Activated CD4-positive, alpha-beta T cell treated with anti-CD3 and anti-CD28 coated beads for 36 hours (primary cell): Measurements from ENCODE around the gene PRPS1. TPM values are rescaled to one million over a fixed set of nuclear protein-coding genes. Genes with fewer than 3 reads are reported as not detected.

ENCODE experiments used
- ATAC-seq: fragments of 200-7000 bp; cut with Tn5 transposase; one replicate; pipeline ENCODE4 v1.10.0; 2021; ENCODE audit warnings: mild to moderate bottlenecking, moderate library complexity
- CTCF ChIA-PET: fragments of 350-600 bp; sonication (Branson Sonifier 250); formaldehyde crosslinking; loops from one replicate; lab custom pipeline; 2021; ENCODE audit warnings: antibody characterized with exemption; lab: Charles Lee
- POLR2A ChIA-PET: fragments of 350-600 bp; sonication (Branson Sonifier 250); formaldehyde crosslinking; loops from one replicate; lab custom pipeline; 2021; ENCODE audit warnings: antibody characterized with exemption, inconsistent platforms; lab: Charles Lee
- DNase-seq: peaks from one replicate; pipeline ENCODE4 v3.0.0-alpha.2; 2020
- H3K27ac Mint-ChIP-seq: one replicate; pipeline ENCODE4 v1.8.0; 2021; ENCODE audit warnings: mixed read lengths
- H3K27me3 Mint-ChIP-seq: one replicate; pipeline ENCODE4 v1.8.0; 2021; ENCODE audit warnings: mixed read lengths
- H3K36me3 Mint-ChIP-seq: one replicate; pipeline ENCODE4 v1.8.0; 2021; ENCODE audit warnings: low read depth, mixed read lengths
- H3K4me1 Mint-ChIP-seq: one replicate; pipeline ENCODE4 v1.8.0; 2021; ENCODE audit warnings: mixed read lengths
- H3K4me3 Mint-ChIP-seq: one replicate; pipeline ENCODE4 v1.8.0; 2021; ENCODE audit warnings: mild to moderate bottlenecking, moderate library complexity, mixed read lengths
- H3K9me3 Mint-ChIP-seq: one replicate; pipeline ENCODE4 v1.8.0; 2021; ENCODE audit warnings: low read depth, mixed read lengths
- intact Hi-C, 2 experiments: fragments of 100-400 bp; cut with DNase I in 1 of 2; cut with micrococcal nuclease in 1 of 2; formaldehyde crosslinking; loops; one replicate each; pipeline versions ENCODE4 v1.14.2 to v1.15.1; 2022 to 2024; cut with DNase I, micrococcal nuclease
- total RNA-seq, 2 experiments: library from RNA; stranded (reverse); gene quantifications; one replicate each; pipeline ENCODE4 v1.2.3, GENCODE V29; 2021

The PRPS1 gene
- total RNA-seq, 2 experiments from 2014 or later: 112 to 141 TPM

GRCh38 chrX:107629540-107629909, 1.2 kb downstream of the PRPS1 start:
- intact Hi-C loops: loop anchor here (1.0 to 10.0 kb wide), 6 partner anchors 92 to 632 kb away; partner anchors contain the start of genes ATG4A (in 1 of the 2), DNAAF6 (in 1 of the 2), NUP62CL (in 1 of the 2) and PSMD10 (in 1 of the 2)
- CTCF ChIA-PET: interaction anchor here (0.7 to 1.7 kb wide), 4 partner anchors 25 to 89 kb away, joined by 3 to 4 read pairs (median 4); no protein-coding TSS in a partner anchor
- Mint-ChIP-seq H3K4me1 (peaks cover 27% of the 10 kb centered on the region), H3K4me3 (peak overlapping the region; percentile 89), H3K36me3 (peaks cover 9% of the 10 kb centered on the region), H3K27ac (peak overlapping the region; percentile 93), H3K9me3 (no peaks in the 10 kb centered on the region), H3K27me3 (no peaks in the 10 kb centered on the region)
- POLR2A ChIA-PET: interaction anchor here (2.2 kb wide), 1 partner anchor 44 kb away, joined by 20 read pairs; no protein-coding TSS in a partner anchor
- DNase-seq (peak; percentile 19), ATAC-seq (no peak)

- intact Hi-C loops: no loop called here
- peaks cover 9% of the 10 kb centered on the region for H3K36me3 Mint-ChIP-seq
- ATAC-seq: no peak
- peaks cover 27% of the 10 kb centered on the region for H3K4me1 Mint-ChIP-seq
- no peak for DNase-seq
- ChIA-PET POLR2A (interaction anchor here (0.7 to 2.2 kb wide), 2 partner anchors 43 to 110 kb away, joined by 4 to 20 read pairs; no protein-coding TSS in a partner anchor), CTCF (interaction anchor here (0.9 kb wide), 1 partner anchor 88 kb away, joined by 3 read pairs; no protein-coding TSS in a partner anchor)
- no peaks in the 10 kb centered on the region for H3K27me3 Mint-ChIP-seq
- peak overlapping the region; percentile 89 for H3K4me3 Mint-ChIP-seq
- no peak overlapping the region for H3K27ac Mint-ChIP-seq
- no peaks in the 10 kb centered on the region for H3K9me3 Mint-ChIP-seq
Observed at GRCh38 chrX:107630031-107630689, 1.9 kb downstream of the PRPS1 start.

DNA sequence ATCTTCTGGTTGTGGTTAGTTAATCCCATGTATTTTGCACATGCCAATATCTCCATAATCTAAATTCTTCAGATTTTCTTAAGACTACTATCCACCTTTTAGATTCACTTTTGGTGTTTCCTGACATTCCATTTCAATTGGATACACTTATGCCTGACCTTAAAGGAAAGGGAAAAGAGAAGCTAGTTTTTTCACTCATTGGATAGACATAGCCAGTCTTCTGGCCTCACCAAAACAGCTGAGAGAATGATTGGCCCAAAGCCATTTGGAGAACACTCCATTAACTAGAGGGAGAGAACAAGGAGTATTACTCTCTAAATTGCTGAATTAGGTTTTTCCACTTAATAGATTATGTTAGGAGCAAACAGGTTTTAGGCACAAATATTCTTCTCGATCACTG, 4.0 kb downstream of the PRPS1 start:
- ATAC-seq: no peak
- peaks cover 32% of the 10 kb centered on the region for H3K4me1 Mint-ChIP-seq
- H3K4me3 Mint-ChIP-seq: no peak overlapping the region
- POLR2A ChIA-PET: no interaction called here
- intact Hi-C loops: no loop called here
- H3K27ac Mint-ChIP-seq: no peak overlapping the region
- peaks cover 9% of the 10 kb centered on the region for H3K36me3 Mint-ChIP-seq
- H3K9me3 Mint-ChIP-seq: no peaks in the 10 kb centered on the region
- CTCF ChIA-PET: interaction anchor here (1.0 kb wide), 1 partner anchor 22 kb away, joined by 3 read pairs; no protein-coding TSS in a partner anchor
- no peak for DNase-seq
- H3K27me3 Mint-ChIP-seq: no peaks in the 10 kb centered on the region

DNA sequence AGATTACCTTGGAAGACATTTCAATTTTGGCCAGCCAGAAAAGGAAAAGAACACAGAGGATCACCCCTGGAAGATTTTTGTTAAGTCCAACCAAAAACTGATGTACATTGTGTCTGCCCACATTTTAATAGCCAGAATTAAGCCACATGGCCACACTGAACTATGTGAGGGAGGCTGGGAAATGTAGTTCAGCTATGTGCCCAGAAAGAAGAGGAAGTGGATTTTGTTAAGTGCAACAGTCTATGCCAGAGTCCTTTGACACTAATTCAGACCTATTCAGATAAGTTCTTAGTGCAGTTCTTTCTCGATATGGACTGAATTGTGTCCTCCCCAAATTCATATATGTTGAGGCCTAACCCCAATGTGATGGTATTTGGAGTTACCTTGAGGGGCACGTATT, 18.4 kb downstream of the PRPS1 start:
- peaks cover 36% of the 10 kb centered on the region for H3K36me3 Mint-ChIP-seq
- no peak for DNase-seq
- intact Hi-C loops: no loop called here
- H3K27me3 Mint-ChIP-seq: no peaks in the 10 kb centered on the region
- ATAC-seq: no peak
- H3K4me1 Mint-ChIP-seq: no peaks in the 10 kb centered on the region
- POLR2A ChIA-PET: no interaction called here
- no peak overlapping the region for H3K4me3 Mint-ChIP-seq
- CTCF ChIA-PET: no interaction called here
- no peaks in the 10 kb centered on the region for H3K9me3 Mint-ChIP-seq
- H3K27ac Mint-ChIP-seq: no peak overlapping the region

DNA sequence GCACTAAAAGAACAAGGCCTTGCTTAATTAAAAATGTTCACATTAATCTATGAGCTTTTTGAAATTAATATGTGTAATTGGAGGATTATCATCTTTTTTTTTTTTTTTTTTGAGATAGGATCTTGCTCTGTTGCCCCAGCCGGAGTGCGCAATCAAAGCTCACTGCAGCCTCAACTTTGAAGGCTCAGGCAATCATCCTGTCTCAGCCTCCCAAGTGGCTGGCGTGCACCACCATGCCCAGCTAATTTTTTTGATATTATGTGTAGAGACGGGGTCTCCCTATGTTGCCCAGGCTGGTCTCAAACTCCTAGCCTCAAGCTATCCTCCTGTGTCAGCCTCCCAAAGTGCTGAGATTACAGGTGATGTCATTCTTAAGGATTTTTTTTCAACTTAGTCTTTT, 20.0 kb downstream of the PRPS1 start:
- Mint-ChIP-seq H3K27me3 (no peaks in the 10 kb centered on the region), H3K9me3 (no peaks in the 10 kb centered on the region), H3K4me1 (no peaks in the 10 kb centered on the region), H3K4me3 (no peak overlapping the region), H3K36me3 (peaks cover 29% of the 10 kb centered on the region), H3K27ac (no peak overlapping the region)
- DNase-seq (no peak), ATAC-seq (no peak)
- ChIA-PET POLR2A (no interaction called here), CTCF (no interaction called here)
- intact Hi-C loops: no loop called here

- H3K36me3 Mint-ChIP-seq: peaks cover 10% of the 10 kb centered on the region
- peaks cover 12% of the 10 kb centered on the region for H3K4me1 Mint-ChIP-seq
- ChIA-PET CTCF (interaction anchor here (0.6 to 13.4 kb wide), 12 partner anchors 10 to 1831 kb away, joined by 3 to 149 read pairs (median 4); partner anchors contain the start of genes NCBP2L, PRPS1 and TSC22D3), POLR2A (interaction anchor here (0.7 to 1.1 kb wide), 3 partner anchors 26 to 123 kb away, joined by 3 to 4 read pairs (median 3); partner anchors contain the start of genes NCBP2L, PRPS1 and TSC22D3)
- no peaks in the 10 kb centered on the region for H3K27me3 Mint-ChIP-seq
- H3K4me3 Mint-ChIP-seq: no peak overlapping the region
- H3K9me3 Mint-ChIP-seq: no peaks in the 10 kb centered on the region
- DNase-seq: no peak
- H3K27ac Mint-ChIP-seq: no peak overlapping the region
- ATAC-seq: no peak
- intact Hi-C loops: loop anchor here (1.0 to 5.0 kb wide), 4 partner anchors 26 to 240 kb away; partner anchors contain the start of genes MID2 (in 1 of the 2) and PRPS1 (in 1 of the 2)
Observed at GRCh38 chrX:107654566-107654871, 26.2 kb downstream of the PRPS1 start.

- no peak overlapping the region for H3K4me3 Mint-ChIP-seq
- intact Hi-C loops: loop anchor here (1.0 to 5.0 kb wide), 7 partner anchors 27 to 240 kb away; partner anchors contain the start of genes MID2 (in 1 of the 2), NCBP2L (in 1 of the 2) and PRPS1 (in 1 of the 2)
- H3K27ac Mint-ChIP-seq: peak overlapping the region; percentile 2
- H3K27me3 Mint-ChIP-seq: no peaks in the 10 kb centered on the region
- DNase-seq (peak; percentile 81), ATAC-seq (peak; percentile 83)
- no peaks in the 10 kb centered on the region for H3K9me3 Mint-ChIP-seq
- peaks cover 12% of the 10 kb centered on the region for H3K4me1 Mint-ChIP-seq
- ChIA-PET POLR2A (interaction anchor here (0.7 to 1.1 kb wide), 3 partner anchors 27 to 122 kb away, joined by 3 to 4 read pairs (median 3); partner anchors contain the start of genes NCBP2L, PRPS1 and TSC22D3), CTCF (interaction anchor here (0.6 to 13.4 kb wide), 13 partner anchors 11 to 1830 kb away, joined by 3 to 149 read pairs (median 4); partner anchors contain the start of genes NCBP2L, PRPS1 and TSC22D3)
- peaks cover 8% of the 10 kb centered on the region for H3K36me3 Mint-ChIP-seq
Observed at GRCh38 chrX:107654872-107655761, 26.8 kb downstream of the PRPS1 start.

- DNase-seq: no peak
- no peak overlapping the region for H3K4me3 Mint-ChIP-seq
- ChIA-PET CTCF (interaction anchor here (0.6 to 13.4 kb wide), 7 partner anchors 12 to 396 kb away, joined by 3 to 149 read pairs (median 4); partner anchors contain the start of genes NCBP2L and TSC22D3), POLR2A (no interaction called here)
- no peaks in the 10 kb centered on the region for H3K27me3 Mint-ChIP-seq
- ATAC-seq: no peak
- no peak overlapping the region for H3K27ac Mint-ChIP-seq
- H3K9me3 Mint-ChIP-seq: no peaks in the 10 kb centered on the region
- no peaks in the 10 kb centered on the region for H3K36me3 Mint-ChIP-seq
- peaks cover 12% of the 10 kb centered on the region for H3K4me1 Mint-ChIP-seq
- intact Hi-C loops: loop anchor here in 1 of 2 experiments (5.0 kb wide), 1 partner anchor 120 kb away; no protein-coding TSS in a partner anchor
Observed at GRCh38 chrX:107656978-107657377, 28.7 kb downstream of the PRPS1 start.

- ChIA-PET POLR2A (no interaction called here), CTCF (interaction anchor here (0.6 to 13.4 kb wide), 8 partner anchors 10 to 236 kb away, joined by 3 to 149 read pairs (median 4); partner anchors contain the start of genes NCBP2L and TSC22D3)
- H3K4me3 Mint-ChIP-seq: no peak overlapping the region
- no peaks in the 10 kb centered on the region for H3K9me3 Mint-ChIP-seq
- peaks cover 12% of the 10 kb centered on the region for H3K4me1 Mint-ChIP-seq
- intact Hi-C loops: loop anchor here (1.0 to 5.0 kb wide), 5 partner anchors 60 to 414 kb away; partner anchors contain the start of gene NCBP2L (in 2 of the 2)
- ATAC-seq: no peak
- H3K36me3 Mint-ChIP-seq: no peaks in the 10 kb centered on the region
- no peak for DNase-seq
- H3K27ac Mint-ChIP-seq: no peak overlapping the region
- H3K27me3 Mint-ChIP-seq: no peaks in the 10 kb centered on the region
Observed at GRCh38 chrX:107658660-107659059, 30.4 kb downstream of the PRPS1 start.

GRCh38 chrX:107659286-107659685, 31.0 kb downstream of the PRPS1 start:
- no peak overlapping the region for H3K4me3 Mint-ChIP-seq
- no peaks in the 10 kb centered on the region for H3K27me3 Mint-ChIP-seq
- intact Hi-C loops: loop anchor here (1.0 to 5.0 kb wide), 5 partner anchors 59 to 414 kb away; partner anchors contain the start of gene NCBP2L (in 2 of the 2)
- H3K27ac Mint-ChIP-seq: no peak overlapping the region
- ATAC-seq (no peak), DNase-seq (no peak)
- ChIA-PET POLR2A (no interaction called here), CTCF (interaction anchor here (0.7 to 13.4 kb wide), 13 partner anchors 9 to 411 kb away, joined by 3 to 149 read pairs (median 5); partner anchors contain the start of genes NCBP2L and TSC22D3)
- H3K36me3 Mint-ChIP-seq: no peaks in the 10 kb centered on the region
- no peaks in the 10 kb centered on the region for H3K9me3 Mint-ChIP-seq
- H3K4me1 Mint-ChIP-seq: peaks cover 12% of the 10 kb centered on the region
